GOT3 (cell line): ENCODE measurements around the gene SLX9.
"Not testable (repeated sequence)": the region's sequence is repeated elsewhere in the genome, so short reads cannot be mapped to it uniquely, and the experiment has no call there.

Experiments used
- DNase-seq: peaks from one replicate; lab custom pipeline; 2025; ENCODE audit warnings: mixed read lengths; lab: John Stamatoyannopoulos, UW

SLX9 gene

DNA sequence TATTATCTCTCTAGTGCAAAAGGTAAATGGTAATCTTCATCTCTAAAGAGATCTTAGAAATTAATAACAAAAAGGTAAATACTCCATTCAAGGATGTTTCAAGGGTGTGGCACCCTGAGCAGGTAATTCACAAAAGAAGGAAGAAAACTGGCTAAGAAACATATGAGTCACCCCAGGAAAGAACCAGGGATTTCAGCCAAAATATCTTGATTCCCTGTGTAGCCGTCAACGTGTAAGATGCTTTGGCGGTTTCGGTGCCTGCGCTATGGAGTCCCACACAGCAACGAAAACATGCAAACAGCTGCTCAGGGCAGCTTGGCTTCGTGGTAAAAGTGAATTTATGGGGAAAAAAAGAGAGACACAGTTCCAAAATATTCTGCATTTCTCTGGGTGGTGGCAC lies 22.9 kb upstream of the SLX9 start:
- no peak for DNase-seq

GRCh38 chr21:44917446-44918106 lies 22.3 kb upstream of the SLX9 start:
- no peak for DNase-seq

- DNase-seq: no peak
Observed at GRCh38 chr21:44918107-44918470, 21.7 kb upstream of the SLX9 start.

- no peak for DNase-seq
Observed at GRCh38 chr21:44918581-44919033, 21.2 kb upstream of the SLX9 start.

- no peak for DNase-seq
Observed at GRCh38 chr21:44919111-44919912, 20.5 kb upstream of the SLX9 start.

DNA sequence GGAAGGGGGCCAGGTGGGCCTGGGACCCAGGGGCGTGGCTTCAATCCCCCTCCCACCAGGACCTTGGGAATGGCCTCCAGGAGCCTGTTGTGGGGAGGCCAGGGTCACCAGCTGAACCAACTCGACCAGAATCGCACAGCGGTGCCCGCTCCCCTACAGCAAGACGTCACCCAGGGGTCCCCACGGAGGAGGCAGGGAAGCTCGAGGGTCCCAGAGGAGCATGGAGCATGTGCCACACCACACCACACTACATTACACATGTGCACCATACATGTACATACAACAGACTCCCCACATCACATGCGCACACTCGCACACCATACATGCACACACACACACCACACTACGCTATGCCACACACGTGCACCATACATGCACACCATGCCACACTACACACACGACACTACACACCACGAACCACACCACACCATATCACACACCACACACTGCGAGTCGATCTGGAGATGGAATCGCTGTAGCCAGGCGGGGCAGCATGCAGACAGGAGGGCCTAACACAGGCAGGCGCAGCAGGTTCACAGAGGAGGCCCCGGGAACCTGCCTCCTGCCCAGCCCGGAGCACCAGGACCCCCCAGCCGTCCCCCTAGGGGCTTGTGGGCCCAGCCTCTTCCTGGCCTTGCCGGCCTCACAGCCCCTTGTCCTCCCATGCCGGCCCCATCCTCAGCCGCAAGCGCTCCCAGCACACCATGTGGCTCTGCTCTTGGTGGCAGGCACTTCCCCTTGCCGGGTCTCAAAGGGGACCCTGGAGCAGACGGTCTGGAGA lies 19.7 kb upstream of the SLX9 start:
- no peak for DNase-seq

DNA sequence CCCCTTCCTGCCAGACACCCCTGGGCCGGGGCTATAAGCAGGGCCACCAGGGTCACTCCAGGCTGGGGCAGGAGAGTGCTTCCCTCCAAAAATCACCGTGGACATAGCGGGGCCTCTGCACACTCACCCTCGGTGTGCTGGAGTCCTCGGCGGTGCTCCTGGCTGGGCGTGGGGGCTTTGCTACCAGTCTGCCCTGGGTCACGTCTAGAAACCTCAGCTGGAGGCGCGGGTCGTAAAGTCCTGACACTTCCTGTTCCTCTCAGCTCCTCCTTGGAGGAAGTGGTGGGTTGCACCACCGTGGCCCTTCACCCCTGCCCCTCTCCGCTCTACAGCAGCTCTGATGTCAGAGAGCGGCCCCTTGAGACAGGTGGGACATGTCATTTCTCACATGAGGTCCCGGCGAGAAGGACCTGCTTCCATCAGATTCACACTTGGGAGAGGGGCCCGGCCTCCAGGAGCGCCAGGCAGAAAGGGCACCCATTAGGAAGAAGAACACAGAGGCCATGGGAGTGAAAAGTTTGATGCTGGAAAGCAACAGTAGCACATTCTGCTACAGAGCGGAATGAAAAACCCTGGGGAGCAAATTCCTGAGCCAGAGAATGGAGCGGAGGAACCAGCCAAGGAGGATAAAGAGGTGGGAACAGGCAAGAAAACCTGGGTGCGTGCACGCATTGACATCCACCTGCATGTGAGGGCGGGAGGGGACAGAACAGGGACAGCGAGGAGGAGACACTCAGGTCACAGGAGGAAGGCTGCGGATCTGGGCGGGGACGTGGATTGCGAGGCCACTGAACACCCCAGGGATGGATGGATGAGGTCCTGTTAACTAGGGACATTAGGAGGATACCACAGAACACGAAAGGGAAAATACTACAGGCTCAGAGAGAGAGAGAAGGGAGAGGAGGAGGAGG lies 18.9 kb upstream of the SLX9 start, which contains the start of gene ITGB2:
ITGB2 (minus strand) TSS at position 206 of the 911 bp plus-strand sequence. CDS start 10,117 bp downstream, outside the sequence.
- DNase-seq: no peak

- DNase-seq: no peak
Observed at GRCh38 chr21:44921928-44922327, 17.9 kb upstream of the SLX9 start.

GRCh38 chr21:44923480-44924084 lies 16.2 kb upstream of the SLX9 start:
- no peak for DNase-seq

DNA sequence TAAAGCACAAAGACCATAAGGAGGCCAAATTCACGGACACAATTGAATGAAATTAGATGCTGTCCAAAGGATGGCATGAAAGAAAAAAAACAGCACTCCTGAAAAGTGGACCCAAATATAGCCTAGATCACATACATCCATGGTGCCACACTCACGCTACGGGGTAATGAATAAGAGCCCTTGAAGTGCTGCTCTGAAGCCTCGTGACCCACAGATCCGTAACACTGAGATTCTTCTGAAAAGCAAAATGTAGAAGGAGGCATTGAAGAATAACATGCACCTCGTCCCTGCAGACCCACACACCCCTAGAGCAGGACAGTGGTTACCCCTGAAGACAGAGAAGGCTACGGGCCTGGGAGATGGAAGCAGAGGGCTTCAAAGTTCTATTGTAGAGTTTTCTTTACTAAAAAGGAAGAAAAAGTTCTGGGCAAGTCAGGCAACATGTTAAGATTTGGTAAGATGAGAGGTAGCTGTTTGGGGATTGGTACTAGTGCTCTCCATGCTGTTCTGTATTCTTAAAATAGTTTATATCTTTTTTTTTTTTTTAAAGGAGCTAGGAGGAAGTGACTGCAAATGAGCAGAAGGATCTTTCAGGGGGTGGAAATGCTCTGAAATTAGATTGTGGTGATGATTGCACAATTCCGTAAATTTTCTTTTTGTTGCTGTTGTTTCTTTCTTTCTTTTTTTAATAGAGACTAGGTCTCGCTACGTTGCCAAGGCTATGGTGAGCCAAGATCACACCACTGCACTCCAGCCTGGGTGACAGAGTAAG lies 15.0 kb upstream of the SLX9 start:
- DNase-seq: no peak

- no peak for DNase-seq
Observed at GRCh38 chr21:44925378-44925755, 14.5 kb upstream of the SLX9 start.

GRCh38 chr21:44926331-44927101 lies 13.3 kb upstream of the SLX9 start:
- DNase-seq: no peak

DNA sequence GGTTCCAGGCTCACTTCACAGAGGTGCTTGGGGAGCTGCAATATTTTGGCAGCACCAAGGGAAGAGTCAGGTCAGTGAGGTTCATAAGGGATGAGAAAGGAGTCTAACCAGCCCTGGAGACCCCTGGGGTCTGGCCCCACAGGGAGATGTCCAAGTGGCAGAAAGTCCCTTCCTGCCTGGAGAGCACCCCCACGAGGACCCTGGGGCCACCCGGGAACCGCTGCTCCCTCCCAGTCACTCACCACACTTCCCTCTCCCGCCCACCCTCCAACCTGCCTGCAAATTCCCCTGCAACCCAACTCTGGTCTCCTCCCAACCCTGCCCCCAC lies 12.6 kb upstream of the SLX9 start:
- no peak for DNase-seq

DNA sequence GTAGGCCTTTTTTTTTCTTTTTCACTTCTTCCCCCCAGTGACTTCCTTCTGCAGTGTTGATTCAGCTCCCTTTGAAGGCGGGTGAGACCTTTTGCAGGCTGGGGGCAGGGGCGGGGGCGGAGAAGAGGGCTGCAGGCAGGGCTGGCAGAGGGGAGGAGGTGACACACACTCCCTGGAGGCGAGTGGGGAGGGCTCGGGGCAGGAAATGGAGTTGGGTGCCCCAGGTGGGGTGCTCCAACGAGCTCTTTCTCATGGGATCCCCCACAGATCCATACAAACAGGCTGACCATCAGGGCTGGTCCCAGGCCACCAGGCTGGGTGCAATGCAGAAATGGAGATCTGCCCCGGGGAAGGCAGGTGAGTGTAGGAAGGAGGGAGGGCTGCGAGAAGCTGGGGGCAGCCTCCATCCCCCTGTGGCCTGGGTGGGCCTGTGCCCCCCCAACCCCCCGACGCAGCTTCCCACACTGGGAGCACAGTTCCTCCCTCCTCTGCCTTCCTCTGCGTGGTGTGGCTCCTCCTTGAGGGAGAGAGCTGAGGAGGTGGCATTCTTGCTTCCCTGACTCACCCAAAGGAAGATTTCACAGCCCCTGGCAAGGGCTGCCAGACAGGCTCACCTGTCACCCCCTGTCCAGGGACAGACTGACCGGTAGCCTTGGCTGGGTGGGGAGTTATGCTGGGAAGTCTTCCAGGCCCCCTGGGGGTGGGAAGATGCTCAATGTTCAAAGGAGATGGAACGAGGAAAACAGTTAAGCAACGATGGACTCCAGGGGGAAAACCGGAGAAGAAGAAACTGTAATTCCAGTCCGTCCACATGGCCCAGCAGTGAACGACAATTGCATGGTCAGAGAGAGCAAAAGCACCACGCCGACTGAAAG lies 12.0 kb upstream of the SLX9 start:
- DNase-seq: no peak

GRCh38 chr21:44928500-44929241 lies 11.2 kb upstream of the SLX9 start:
- not testable (repeated sequence) for DNase-seq

DNA sequence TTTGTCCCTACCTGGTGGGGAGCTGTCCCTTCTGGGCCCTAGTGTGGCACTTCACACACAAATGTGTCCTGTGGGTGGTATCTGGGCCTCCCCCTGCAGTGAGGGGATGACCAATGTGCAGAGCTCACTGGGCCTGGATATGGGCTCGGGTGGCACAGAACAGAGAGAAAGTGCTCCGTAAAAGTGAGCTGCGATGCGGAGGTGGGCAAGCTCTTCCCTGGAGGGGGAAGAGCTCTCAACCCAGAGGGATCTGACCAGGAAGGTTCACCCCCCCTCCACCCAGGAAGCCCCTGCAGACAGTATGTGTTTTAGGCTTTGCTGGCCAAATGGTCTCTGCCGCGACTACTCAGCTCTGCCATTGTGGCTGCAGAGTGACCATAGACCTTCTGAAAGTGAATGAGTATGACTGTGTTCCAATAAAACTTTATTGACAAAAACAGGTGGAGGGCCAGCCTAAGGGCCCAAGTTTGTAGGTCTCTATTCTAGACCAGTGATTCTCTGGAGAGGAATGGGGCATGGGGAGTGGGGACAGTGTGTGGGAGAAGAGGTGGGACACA lies 10.5 kb upstream of the SLX9 start:
- DNase-seq: no peak

- no peak for DNase-seq
Observed at GRCh38 chr21:44929799-44930542, 9.9 kb upstream of the SLX9 start.
